GM21360 (cell line): ENCODE data around the gene SLC26A1.

ENCODE experiments used
- ATAC-seq: cut with Tn5 transposase; IDR thresholded peaks from one replicate; pipeline ENCODE4 v1.9.1; 2021; ENCODE audit warnings: mild to moderate bottlenecking, moderate library complexity; ENCODE audit not compliant: unreplicated experiment

The SLC26A1 gene, protein sequence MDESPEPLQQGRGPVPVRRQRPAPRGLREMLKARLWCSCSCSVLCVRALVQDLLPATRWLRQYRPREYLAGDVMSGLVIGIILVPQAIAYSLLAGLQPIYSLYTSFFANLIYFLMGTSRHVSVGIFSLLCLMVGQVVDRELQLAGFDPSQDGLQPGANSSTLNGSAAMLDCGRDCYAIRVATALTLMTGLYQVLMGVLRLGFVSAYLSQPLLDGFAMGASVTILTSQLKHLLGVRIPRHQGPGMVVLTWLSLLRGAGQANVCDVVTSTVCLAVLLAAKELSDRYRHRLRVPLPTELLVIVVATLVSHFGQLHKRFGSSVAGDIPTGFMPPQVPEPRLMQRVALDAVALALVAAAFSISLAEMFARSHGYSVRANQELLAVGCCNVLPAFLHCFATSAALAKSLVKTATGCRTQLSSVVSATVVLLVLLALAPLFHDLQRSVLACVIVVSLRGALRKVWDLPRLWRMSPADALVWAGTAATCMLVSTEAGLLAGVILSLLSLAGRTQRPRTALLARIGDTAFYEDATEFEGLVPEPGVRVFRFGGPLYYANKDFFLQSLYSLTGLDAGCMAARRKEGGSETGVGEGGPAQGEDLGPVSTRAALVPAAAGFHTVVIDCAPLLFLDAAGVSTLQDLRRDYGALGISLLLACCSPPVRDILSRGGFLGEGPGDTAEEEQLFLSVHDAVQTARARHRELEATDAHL

GRCh38 chr4:993111-994029, at the start of gene SLC26A1:
SLC26A1 (minus strand) TSS chr4:993404; CDS start chr4:991703, 1,701 bp downstream.
- no peak for ATAC-seq

GRCh38 chr4:1042352-1043055, 49.3 kb upstream of the SLC26A1 start:
- no peak for ATAC-seq

- ATAC-seq, result no peak
Observed at GRCh38 chr4:1041936-1042330, 48.7 kb upstream of the SLC26A1 start.

DNA sequence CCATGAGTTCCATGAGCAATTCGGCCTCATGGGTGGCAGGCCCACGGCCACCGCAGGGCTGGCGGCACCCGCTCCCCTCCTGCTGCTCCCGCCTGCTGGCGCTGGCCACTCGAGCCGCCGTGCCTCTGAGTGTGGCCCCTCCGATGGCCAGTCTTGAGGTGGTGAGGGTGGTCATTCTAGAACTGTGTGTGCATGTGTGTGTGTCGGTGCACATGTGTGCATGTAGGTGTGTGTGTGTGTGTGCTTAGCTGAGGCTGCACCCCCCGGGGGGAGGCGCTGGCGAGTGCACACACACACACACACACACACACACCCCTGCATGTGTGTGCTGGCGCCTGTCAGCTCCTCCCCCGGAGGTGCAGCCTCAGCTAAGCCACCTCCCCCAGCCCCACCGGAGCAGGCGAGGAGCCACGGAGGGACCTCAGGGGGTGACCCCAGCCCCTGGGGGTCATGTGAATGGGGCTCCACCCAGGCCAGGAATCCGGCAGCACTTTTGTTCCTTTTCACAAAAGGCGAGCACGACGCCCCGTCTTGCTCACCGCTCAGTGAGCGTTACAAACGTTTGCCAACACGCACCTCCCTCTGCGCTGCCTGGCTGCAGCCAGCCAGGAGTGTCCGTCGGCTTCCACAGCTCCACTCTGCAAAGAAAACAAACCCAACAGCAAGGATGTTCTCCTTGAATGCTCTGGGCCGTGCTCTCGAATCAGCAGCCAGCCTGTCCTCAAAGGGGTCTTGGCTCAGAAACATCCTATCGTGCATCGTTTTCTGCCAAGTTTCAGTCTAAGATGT, 48.1 kb upstream of the SLC26A1 start:
- ATAC-seq, result no peak

DNA sequence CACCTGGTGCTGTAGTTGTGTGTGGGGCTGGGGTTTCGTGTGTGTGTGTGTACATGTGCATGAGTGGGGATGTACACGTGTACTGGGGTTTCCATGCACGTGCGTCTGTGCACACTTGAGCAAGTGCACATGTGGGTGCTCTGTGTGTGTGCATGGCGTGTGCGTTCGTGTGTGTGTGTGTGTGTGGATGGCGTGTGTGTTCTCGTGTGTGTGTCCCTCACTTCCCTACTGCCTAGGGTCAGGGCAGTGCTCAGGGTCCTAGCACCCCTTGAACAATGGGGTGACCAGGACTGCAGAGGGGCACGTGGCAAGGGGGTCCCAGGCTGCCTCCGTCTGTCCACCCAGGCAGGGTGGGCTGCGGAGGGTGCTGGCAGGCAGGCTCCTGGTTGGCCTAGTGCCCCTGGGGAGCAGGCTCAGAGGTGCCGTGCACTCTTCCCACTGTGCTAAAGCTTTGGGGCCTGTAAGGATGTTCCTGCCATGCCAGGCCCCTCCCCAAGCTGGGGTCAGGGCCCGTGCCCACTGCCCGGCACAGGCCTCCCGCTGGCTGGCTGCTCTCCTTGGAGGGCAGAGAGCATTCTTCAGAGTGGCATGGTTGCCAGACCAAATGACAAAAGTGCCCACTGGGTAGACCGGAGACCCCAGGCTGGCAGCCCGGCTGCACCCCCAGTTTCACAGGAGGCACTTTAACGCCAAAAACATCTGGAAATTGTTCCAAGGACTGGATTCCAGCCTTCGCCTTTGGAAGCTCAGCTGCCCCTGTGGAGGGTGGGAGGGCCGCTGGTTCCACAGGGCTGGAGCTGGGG, 47.3 kb upstream of the SLC26A1 start:
- no peak for ATAC-seq

GRCh38 chr4:1039493-1040343, 46.5 kb upstream of the SLC26A1 start:
- ATAC-seq, result no peak

- no peak for ATAC-seq
Observed at GRCh38 chr4:1038948-1039492, 45.8 kb upstream of the SLC26A1 start.

GRCh38 chr4:1036976-1037810, 44.0 kb upstream of the SLC26A1 start:
- no peak for ATAC-seq

DNA sequence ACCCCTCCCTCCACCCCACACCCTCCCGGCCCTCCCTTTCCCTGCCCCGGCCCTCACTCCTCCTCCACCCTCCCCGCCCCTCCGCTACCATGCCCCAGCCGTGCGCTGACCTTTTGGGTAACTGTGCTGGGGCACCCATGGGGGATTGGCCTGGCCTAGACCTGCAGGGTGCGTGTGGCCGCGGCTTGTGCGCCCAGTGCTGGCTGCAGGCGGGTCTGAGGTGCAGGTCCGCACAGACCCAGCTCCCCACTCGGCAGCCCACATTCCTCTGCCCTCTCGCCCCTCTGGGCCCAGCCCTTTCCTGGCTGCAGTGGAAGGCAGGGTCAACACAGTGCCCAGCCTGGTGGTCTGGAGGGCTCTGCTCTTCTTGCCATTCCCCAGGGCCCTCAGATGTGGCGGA, 42.9 kb upstream of the SLC26A1 start:
- ATAC-seq, result no peak

DNA sequence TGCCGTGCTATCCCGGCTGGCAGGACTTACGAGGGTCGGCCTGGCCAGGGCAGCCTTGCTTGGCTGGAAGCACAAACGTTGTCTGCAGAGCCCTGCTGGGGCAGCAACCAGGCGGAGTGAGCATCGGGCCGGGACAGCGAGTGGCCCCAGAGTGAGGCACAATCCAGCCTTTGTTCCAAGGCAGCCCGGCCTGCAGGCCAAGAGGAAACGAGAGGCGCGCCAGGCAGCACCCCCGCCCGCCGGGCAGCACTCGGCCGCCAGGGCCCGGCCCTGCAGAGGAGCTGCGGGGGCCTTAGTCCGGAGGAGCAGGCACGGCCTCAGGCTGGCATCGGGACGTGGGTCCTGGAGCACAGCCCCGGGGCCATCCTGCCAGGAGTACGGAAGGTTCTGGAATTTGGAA, 42.3 kb upstream of the SLC26A1 start:
- no peak for ATAC-seq

DNA sequence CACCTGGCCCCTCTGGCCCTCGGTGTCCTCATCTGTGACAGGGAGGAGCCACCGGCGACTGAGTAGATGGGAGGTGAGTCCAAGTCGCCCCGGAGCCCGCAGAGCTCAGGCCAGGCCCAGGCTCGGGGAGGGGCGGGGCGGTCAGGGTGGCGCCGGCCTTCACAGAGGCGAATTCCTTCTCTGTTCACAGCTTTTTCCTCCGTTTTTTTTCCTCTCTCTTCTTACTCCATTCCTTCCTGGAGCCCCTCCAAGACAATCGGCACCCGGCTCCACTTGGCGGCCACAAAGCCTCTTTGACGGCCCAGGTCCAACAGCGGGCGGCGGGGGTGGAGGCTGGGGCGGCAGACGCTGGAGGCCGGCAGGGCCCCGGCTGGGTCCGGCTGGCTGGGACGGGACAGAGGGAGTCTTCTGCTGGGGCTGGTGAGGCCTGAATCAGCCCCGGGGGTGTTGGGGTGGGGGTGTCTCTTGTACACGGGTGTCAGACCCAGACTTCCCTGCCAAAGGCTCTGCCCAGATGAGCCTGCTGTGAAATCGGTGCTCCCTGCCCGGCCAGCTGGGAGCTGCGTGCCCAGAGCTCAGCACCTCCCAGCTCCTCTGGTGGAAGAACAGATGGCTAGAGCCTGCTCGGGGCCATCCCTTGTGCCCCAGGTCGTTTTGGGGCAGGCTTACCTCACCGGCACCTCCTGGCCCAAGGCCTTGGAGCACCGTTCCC, 40.8 kb upstream of the SLC26A1 start:
- no peak for ATAC-seq

GRCh38 chr4:1032861-1033260, 39.7 kb upstream of the SLC26A1 start:
- ATAC-seq, result no peak

- ATAC-seq, result no peak
Observed at GRCh38 chr4:1031956-1032795, 39.0 kb upstream of the SLC26A1 start.

DNA sequence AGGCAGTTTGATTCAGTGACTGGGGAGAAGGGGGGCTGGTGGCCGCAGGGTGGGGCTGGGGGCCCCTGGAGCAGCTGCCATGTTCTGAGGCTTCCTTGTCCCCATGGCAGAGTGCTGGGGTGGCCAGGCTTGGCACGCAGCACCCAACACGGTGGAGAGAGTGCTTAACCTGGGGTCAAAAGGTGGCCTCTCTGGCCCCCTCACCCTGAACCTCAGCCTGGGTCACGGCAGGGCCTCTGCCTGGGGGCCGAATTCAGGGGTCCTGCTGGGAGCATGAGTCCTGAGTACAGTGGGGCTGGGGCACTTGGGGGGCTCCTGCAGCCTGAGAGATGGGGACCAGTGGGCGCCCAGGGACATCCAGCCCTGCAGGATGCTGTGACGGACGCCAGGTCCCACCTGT, 38.1 kb upstream of the SLC26A1 start:
- ATAC-seq, result no peak

- ATAC-seq, result no peak
Observed at GRCh38 chr4:1030559-1030958, 37.4 kb upstream of the SLC26A1 start.
